Keratinocyte (primary cell): Measurements from ENCODE around the gene DRAP1. TPM values are rescaled to one million over a fixed set of nuclear protein-coding genes. Genes with fewer than 3 reads are reported as not detected.

Experiments used
- DNase-seq: peaks from one replicate; pipeline ENCODE4 v3.0.0-alpha.2; 2011; ENCODE audit warnings: low read depth, missing footprints, low spot score
- FAIRE-seq: peaks from 2 replicates; lab custom pipeline; 2011; peaks lifted over from hg19 to GRCh38; lab: Jason Lieb, UNC
- H2AFZ ChIP-seq: 2 replicates; pipeline ENCODE4 v1.6.0; 2012; ENCODE audit warnings: low read length, control low read depth, inconsistent platforms; ENCODE audit not compliant: control insufficient read depth
- H3K27ac ChIP-seq: 2 replicates; pipeline ENCODE4 v1.5.1; 2011; ENCODE audit warnings: low read length; ENCODE audit not compliant: control insufficient read depth, insufficient read depth
- H3K27me3 ChIP-seq: 3 replicates; pipeline ENCODE4 v1.6.0; 2011; ENCODE audit warnings: low read length; ENCODE audit not compliant: control insufficient read depth, insufficient read depth; ENCODE audit errors: extremely low read depth
- H3K36me3 ChIP-seq, 2 experiments: 2 replicates in 1 of 2; 3 replicates in 1 of 2; pipeline ENCODE4 v1.5.1; 2011; ENCODE audit warnings: low read length in 2 of 2, mild to moderate bottlenecking in 1 of 2; ENCODE audit not compliant: control insufficient read depth in 2 of 2, insufficient read depth in 2 of 2; ENCODE audit errors: extremely low read depth in 1 of 2
- H3K4me1 ChIP-seq: 3 replicates; pipeline ENCODE4 v1.5.1; 2011; ENCODE audit warnings: low read length; ENCODE audit not compliant: control insufficient read depth, insufficient read depth; ENCODE audit errors: extremely low read depth
- H3K4me2 ChIP-seq: 3 replicates; pipeline ENCODE4 v1.6.0; 2011; ENCODE audit warnings: low read depth, low read length; ENCODE audit not compliant: control insufficient read depth, insufficient read depth; ENCODE audit errors: extremely low read depth
- H3K4me3 ChIP-seq, 3 experiments: fragments of 200-600 bp in 1 of 3; sonication (generic) in 1 of 3; 2 replicates in 2 of 3; 3 replicates in 1 of 3; pipeline ENCODE4 v1.5.1; 2011 to 2016; ENCODE audit warnings: low read length in 3 of 3, mild to moderate bottlenecking in 3 of 3, control low read depth in 2 of 3, inconsistent platforms in 1 of 3, low read depth in 1 of 3, mixed read lengths in 1 of 3, mixed run types in 1 of 3, moderate library complexity in 1 of 3; ENCODE audit not compliant: control insufficient read depth in 2 of 3, insufficient read depth in 2 of 3; ENCODE audit errors: extremely low read depth in 1 of 3
- H3K79me2 ChIP-seq: 2 replicates; pipeline ENCODE4 v1.6.0; 2012; ENCODE audit warnings: low read length; ENCODE audit not compliant: control insufficient read depth, insufficient read depth
- H3K9ac ChIP-seq: 3 replicates; pipeline ENCODE4 v1.6.0; 2011; ENCODE audit warnings: low read length; ENCODE audit not compliant: control insufficient read depth, insufficient read depth; ENCODE audit errors: extremely low read depth
- H3K9me1 ChIP-seq: 3 replicates; pipeline ENCODE4 v1.6.0; 2011; ENCODE audit warnings: low read length; ENCODE audit not compliant: control insufficient read depth, insufficient read depth; ENCODE audit errors: extremely low read depth
- H3K9me3 ChIP-seq: 2 replicates; pipeline ENCODE4 v1.5.1; 2012; ENCODE audit warnings: low read depth, low read length; ENCODE audit not compliant: control insufficient read depth
- H4K20me1 ChIP-seq: 3 replicates; pipeline ENCODE4 v1.6.0; 2011; ENCODE audit warnings: low read length; ENCODE audit not compliant: control insufficient read depth, insufficient read depth; ENCODE audit errors: extremely low read depth
- EZH2 ChIP-seq: IDR thresholded peaks from one replicate; pipeline ENCODE4 v1.6.1; 2012; ENCODE audit warnings: inconsistent platforms, mild to moderate bottlenecking, low read length, moderate library complexity
- dilution Hi-C: fragments of 300-500 bp; cut with MboI; formaldehyde crosslinking; loops from one replicate; pipeline ENCODE4 v1.7.0; 2020; ENCODE audit warnings: low sequenced_read_pairs; ENCODE audit not compliant: extremely low pct_ligation_motif_present
- polyA plus RNA-seq, 5 experiments: library from polyadenylated mRNA; depleted of rRNA in 3 of 5; stranded (reverse) in 3 of 5; stranded (forward) in 1 of 5; unstranded in 1 of 5; fragments of >200 nt; gene quantifications; 1 replicate in 1 of 5; 2 replicates in 3 of 5; 3 replicates in 1 of 5; pipeline versions ENCODE4 v1.2.1 to v1.2.3, GENCODE V29; 2011 to 2012; ENCODE audit warnings: missing spikeins in 2 of 5, low read depth in 1 of 5, low replicate concordance in 1 of 5
- TF ChIP-seq, protein P1 (sequence below), 3 experiments: IDR thresholded peaks in 1 of 3; conservative IDR thresholded peaks in 1 of 3; optimal IDR thresholded peaks in 1 of 3; 2 replicates in 2 of 3; 3 replicates in 1 of 3; pipeline versions ENCODE3 to v1.5.1; 2011; ENCODE audit warnings: low read length in 3 of 3, mild to moderate bottlenecking in 3 of 3, moderate library complexity in 2 of 3, control low read depth in 1 of 3, inconsistent platforms in 1 of 3; ENCODE audit not compliant: insufficient read depth in 2 of 3; ENCODE audit errors: extremely low read depth in 1 of 3

Gene DRAP1
- polyA plus RNA-seq, 1 donor (not counting 4 experiments of a cell fraction or from before 2014, with no cell fraction given), result 135 TPM

- no peaks in the 10 kb centered on the region for H3K9me1 ChIP-seq
- H3K27ac ChIP-seq, result peak overlapping the region; percentile 95
- H3K4me1 ChIP-seq, result peaks cover 69% of the 10 kb centered on the region
- H3K36me3 ChIP-seq, result no peaks in the 10 kb centered on the region
- no peaks in the 10 kb centered on the region for H3K27me3 ChIP-seq
- FAIRE-seq, result peak; percentile 9
- H3K4me3 ChIP-seq, result peak overlapping the region in 2 of 3 experiments; percentile 18 to 35
- peak overlapping the region; percentile 71 for H3K4me2 ChIP-seq
- H2AFZ ChIP-seq, result no peak overlapping the region
- peak overlapping the region; percentile 86 for H3K9ac ChIP-seq
- no peaks in the 10 kb centered on the region for H4K20me1 ChIP-seq
- no peaks in the 10 kb centered on the region for H3K9me3 ChIP-seq
- H3K79me2 ChIP-seq, result peaks cover 21% of the 10 kb centered on the region
- TF ChIP-seq EZH2, result no peak
- TF ChIP-seq, protein P1, sequence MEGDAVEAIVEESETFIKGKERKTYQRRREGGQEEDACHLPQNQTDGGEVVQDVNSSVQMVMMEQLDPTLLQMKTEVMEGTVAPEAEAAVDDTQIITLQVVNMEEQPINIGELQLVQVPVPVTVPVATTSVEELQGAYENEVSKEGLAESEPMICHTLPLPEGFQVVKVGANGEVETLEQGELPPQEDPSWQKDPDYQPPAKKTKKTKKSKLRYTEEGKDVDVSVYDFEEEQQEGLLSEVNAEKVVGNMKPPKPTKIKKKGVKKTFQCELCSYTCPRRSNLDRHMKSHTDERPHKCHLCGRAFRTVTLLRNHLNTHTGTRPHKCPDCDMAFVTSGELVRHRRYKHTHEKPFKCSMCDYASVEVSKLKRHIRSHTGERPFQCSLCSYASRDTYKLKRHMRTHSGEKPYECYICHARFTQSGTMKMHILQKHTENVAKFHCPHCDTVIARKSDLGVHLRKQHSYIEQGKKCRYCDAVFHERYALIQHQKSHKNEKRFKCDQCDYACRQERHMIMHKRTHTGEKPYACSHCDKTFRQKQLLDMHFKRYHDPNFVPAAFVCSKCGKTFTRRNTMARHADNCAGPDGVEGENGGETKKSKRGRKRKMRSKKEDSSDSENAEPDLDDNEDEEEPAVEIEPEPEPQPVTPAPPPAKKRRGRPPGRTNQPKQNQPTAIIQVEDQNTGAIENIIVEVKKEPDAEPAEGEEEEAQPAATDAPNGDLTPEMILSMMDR (optimal IDR thresholded peaks at IDR 0.05 in 1 of 3, IDR thresholded peaks at IDR 0.05 in 1 of 3, conservative IDR thresholded peaks at IDR 0.05 in 1 of 3; ENCODE audit: extremely low read depth in 1 of 3, insufficient read depth in 2 of 3, low read length in 3 of 3), result no peak
- no peak for DNase-seq
- dilution Hi-C loops, result no loop called here
Measured at GRCh38 chr11:65912845-65913244, 6.4 kb upstream of the DRAP1 start.

DNA sequence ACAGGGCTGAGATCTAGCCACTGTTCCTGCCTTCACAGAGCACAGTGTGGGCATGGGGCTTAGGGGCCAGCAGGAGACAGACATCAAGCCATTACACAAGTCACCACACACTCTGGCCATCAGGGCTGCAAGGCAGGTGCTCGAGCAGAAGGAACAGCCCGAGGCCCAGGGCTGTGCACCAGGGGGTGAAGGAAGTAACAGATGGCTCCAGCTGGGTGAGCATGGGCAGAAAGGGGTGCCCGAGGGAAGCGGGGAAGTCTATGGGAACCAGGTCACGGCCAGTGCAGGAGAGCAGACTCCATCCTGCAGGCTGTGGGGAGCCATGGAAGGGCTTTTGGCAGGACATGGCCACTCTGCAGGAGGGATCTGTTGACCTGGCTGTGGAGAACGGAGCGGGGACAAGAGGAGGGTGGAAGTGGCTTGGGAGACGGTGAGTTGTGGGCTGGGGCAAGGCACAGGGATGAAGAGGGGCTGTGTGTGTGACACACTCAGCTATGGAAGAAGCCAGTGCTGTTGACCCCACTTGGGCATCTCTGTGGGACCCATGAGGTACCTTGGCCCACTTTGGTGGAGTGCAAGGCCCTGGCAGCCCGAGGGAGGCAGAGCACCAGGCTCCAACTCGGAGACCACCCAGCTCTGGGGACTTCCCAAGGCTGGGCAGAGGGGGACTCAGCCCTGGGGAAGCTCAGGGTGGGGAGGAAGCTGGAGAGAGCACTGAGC is 4.0 kb upstream of the DRAP1 start:
- no peaks in the 10 kb centered on the region for H4K20me1 ChIP-seq
- dilution Hi-C loops, result no loop called here
- peaks cover 37% of the 10 kb centered on the region for H3K79me2 ChIP-seq
- peak overlapping the region; percentile 95 for H3K27ac ChIP-seq
- peak overlapping the region in 1 of 3 experiments; percentile 34 for H3K4me3 ChIP-seq
- no peaks in the 10 kb centered on the region for H3K9me3 ChIP-seq
- peak overlapping the region; percentile 91 for H3K9ac ChIP-seq
- TF ChIP-seq, protein P1 (optimal IDR thresholded peaks at IDR 0.05 in 1 of 3, IDR thresholded peaks at IDR 0.05 in 1 of 3, conservative IDR thresholded peaks at IDR 0.05 in 1 of 3; ENCODE audit: extremely low read depth in 1 of 3, insufficient read depth in 2 of 3, low read length in 3 of 3), result no peak
- TF ChIP-seq EZH2, result no peak
- H3K36me3 ChIP-seq, result peaks cover 0 to under 1% of the 10 kb centered on the region in 2 experiments
- FAIRE-seq, result peak; percentile 84
- no peaks in the 10 kb centered on the region for H3K9me1 ChIP-seq
- no peak overlapping the region for H2AFZ ChIP-seq
- H3K4me1 ChIP-seq, result peaks cover 72% of the 10 kb centered on the region
- no peaks in the 10 kb centered on the region for H3K27me3 ChIP-seq
- no peak for DNase-seq
- H3K4me2 ChIP-seq, result peak overlapping the region; percentile 73
